Ishikawa (cell line): ENCODE measurements around the gene ARFGAP1.
A peak's percentile ranks its signal among the peaks of the same experiment; 100 is the strongest.

Experiments
- CEBPB ChIP-seq: IDR thresholded peaks from 2 replicates; pipeline ENCODE4 v1.6.1; 2012
- CREB1 ChIP-seq: IDR thresholded peaks from 2 replicates; pipeline ENCODE4 v1.6.1; 2012; ENCODE audit warnings: low read depth
- EGR1 ChIP-seq: IDR thresholded peaks from 2 replicates; pipeline ENCODE4 v1.6.1; 2012
- EP300 ChIP-seq: IDR thresholded peaks from 2 replicates; pipeline ENCODE4 v1.6.1; 2012; ENCODE audit warnings: borderline replicate concordance
- FOXM1 ChIP-seq: IDR thresholded peaks from 2 replicates; pipeline ENCODE4 v1.6.1; 2012; ENCODE audit warnings: low read depth, borderline replicate concordance
- MAX ChIP-seq: IDR thresholded peaks from 2 replicates; pipeline ENCODE4 v1.6.1; 2012
- NFIC ChIP-seq: IDR thresholded peaks from 2 replicates; pipeline ENCODE4 v1.6.1; 2012
- RAD21 ChIP-seq: IDR thresholded peaks from 2 replicates; pipeline ENCODE4 v1.6.1; 2012; ENCODE audit warnings: low read depth
- REST ChIP-seq: IDR thresholded peaks from 2 replicates; pipeline ENCODE4 v1.6.1; 2012; ENCODE audit warnings: low read depth, mild to moderate bottlenecking
- TAF1 ChIP-seq: IDR thresholded peaks from 2 replicates; pipeline ENCODE4 v1.6.1; 2012; ENCODE audit warnings: low read depth, mild to moderate bottlenecking
- TCF12 ChIP-seq: IDR thresholded peaks from 2 replicates; pipeline ENCODE4 v1.6.1; 2012; ENCODE audit warnings: low read depth
- TEAD4 ChIP-seq: IDR thresholded peaks from 2 replicates; pipeline ENCODE4 v1.6.1; 2012
- USF1 ChIP-seq: IDR thresholded peaks from 2 replicates; pipeline ENCODE4 v1.6.1; 2012
- YY1 ChIP-seq: IDR thresholded peaks from 2 replicates; pipeline ENCODE4 v1.6.1; 2012; ENCODE audit warnings: low read depth
- ZBTB7A ChIP-seq: IDR thresholded peaks from 2 replicates; pipeline ENCODE4 v1.6.1; 2012; ENCODE audit warnings: low read depth

The ARFGAP1 gene

GRCh38 chr20:63289311-63290135 lies 16.9 kb downstream of the ARFGAP1 start:
- TF ChIP-seq FOXM1 (no peak), NFIC (no peak), MAX (no peak), RAD21 (no peak), TCF12 (no peak), TEAD4 (no peak), ZBTB7A (no peak), EP300 (no peak), USF1 (no peak), TAF1 (no peak), REST (no peak), YY1 (no peak), CEBPB (no peak), CREB1 (no peak), EGR1 (no peak)

GRCh38 chr20:63290136-63290676 lies 17.6 kb downstream of the ARFGAP1 start:
- TF ChIP-seq REST (no peak), ZBTB7A (no peak), YY1 (no peak), EP300 (no peak), TAF1 (no peak), TCF12 (no peak), RAD21 (no peak), NFIC (no peak), MAX (no peak)

- TF ChIP-seq RAD21 (peak; percentile 49; the same call in 1 of the 2 replicates), USF1 (peak; percentile 81), FOXM1 (no peak), ZBTB7A (peak; percentile 43; the same call in 1 of the 2 replicates), EGR1 (no peak), MAX (peak; percentile 89), CREB1 (no peak)
These were observed 18.3 kb downstream of the ARFGAP1 start for GRCh38 chr20:63290677-63291472.

- TF ChIP-seq USF1 (no peak), YY1 (no peak), MAX (no peak), TEAD4 (no peak), EGR1 (no peak), CREB1 (no peak), REST (no peak), TAF1 (no peak), CEBPB (no peak), TCF12 (no peak), RAD21 (no peak), EP300 (no peak), NFIC (no peak), ZBTB7A (no peak)
These were observed 19.2 kb downstream of the ARFGAP1 start for GRCh38 chr20:63291811-63292210.
